Measurements from ENCODE around the gene PRKG1. TPM values are rescaled to one million over a fixed set of nuclear protein-coding genes. Genes with fewer than 3 reads are reported as not detected.

PRKG1 gene
- polyA plus RNA-seq, 3 donors = not detected

DNA sequence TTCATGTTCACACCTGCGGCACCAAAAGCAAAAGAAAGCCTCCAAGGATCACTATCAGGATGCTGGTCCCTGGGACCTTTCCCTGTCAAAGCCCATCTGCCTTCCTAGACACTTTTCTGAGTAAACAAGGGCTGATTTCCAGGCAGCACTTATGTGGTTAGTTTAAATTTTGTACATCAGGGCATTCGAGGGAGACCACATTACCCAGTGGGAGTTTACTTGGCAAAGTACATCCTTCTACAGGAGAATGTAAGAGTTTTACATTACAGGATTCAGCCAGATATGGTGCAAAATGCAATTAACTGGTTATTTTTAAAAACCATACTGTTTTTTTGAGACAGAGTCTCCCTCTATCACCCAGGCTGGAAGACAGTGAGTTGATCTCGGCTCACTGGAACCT lies 493.0 kb downstream of the PRKG1 start:
- Histone ChIP-seq H3K4me2 (replicated peaks; ENCODE audit: extremely low read depth, low read length, poor library complexity, severe bottlenecking) (no peak overlapping the region), H3K9ac (ENCODE audit: insufficient read depth, low read length, poor library complexity, severe bottlenecking) (no peak overlapping the region), H4K20me1 (ENCODE audit: insufficient read depth, low read length) (no peaks in the 10 kb centered on the region), H3K9me3 (replicated peaks in 1 of 2; ENCODE audit: control insufficient read depth in 1 of 2, insufficient read depth in 1 of 2, low read length in 2 of 2) (no peaks in the 10 kb centered on the region), H3K36me3 (replicated peaks in 1 of 2; ENCODE audit: control insufficient read depth in 1 of 2, insufficient read depth in 2 of 2, low read length in 2 of 2) (no peaks in the 10 kb centered on the region), H3K27me3 (ENCODE audit: control insufficient read depth in 2 of 2, insufficient read depth in 2 of 2, low read length in 2 of 2) (no peaks in the 10 kb centered on the region), H3K4me3 (replicated peaks in 1 of 3; ENCODE audit: low read depth in 2 of 3, low read length in 3 of 3) (no peak overlapping the region), H2AFZ (ENCODE audit: insufficient read depth, low read depth, low read length, poor library complexity, severe bottlenecking) (no peak overlapping the region), H3K79me2 (ENCODE audit: insufficient read depth, low read length) (no peaks in the 10 kb centered on the region), H3K4me1 (ENCODE audit: control insufficient read depth in 1 of 2, insufficient read depth in 2 of 2, low read length in 2 of 2) (no peaks in the 10 kb centered on the region), H3K27ac (ENCODE audit: low read depth in 1 of 2, low read length in 2 of 2) (no peak overlapping the region)
- WGBS (ENCODE audit: insufficient coverage) = 83% methylated on average over 1 of the region's 3 CpGs
- no peaks in the 10 kb centered on the region for H3K27me3 Mint-ChIP-seq (ENCODE audit: low read depth in 3 of 3)
- H3K36me3 Mint-ChIP-seq = no peaks in the 10 kb centered on the region
- no peak for TF ChIP-seq CTCF (IDR thresholded peaks at IDR 0.05)
- no peaks in the 10 kb centered on the region for H3K4me1 Mint-ChIP-seq
- H3K9me3 Mint-ChIP-seq = no peaks in the 10 kb centered on the region
- intact Hi-C loops (cut with micrococcal nuclease) = no loop called here
- no peak overlapping the region for H3K4me3 Mint-ChIP-seq
- DNase-seq = no peak
- H3K27ac Mint-ChIP-seq = no peak overlapping the region

DNA sequence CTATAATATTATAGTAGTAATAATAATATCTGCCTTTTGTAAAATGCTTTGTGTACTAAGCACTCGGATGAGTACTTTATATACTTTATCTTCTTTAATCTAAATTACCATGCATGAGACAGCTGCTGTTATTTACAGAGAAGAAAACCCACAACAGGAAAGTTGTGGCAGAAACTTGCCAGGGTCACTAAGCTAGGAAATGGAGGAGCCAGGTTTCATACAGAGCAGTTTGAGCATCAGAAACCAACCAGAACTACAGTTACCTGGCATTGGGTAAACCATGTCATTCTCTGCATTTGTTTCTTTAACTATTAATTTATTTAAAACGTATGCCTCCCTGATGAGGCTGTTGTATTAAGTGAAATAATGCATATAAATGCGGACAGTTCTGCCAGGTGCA lies 495.2 kb downstream of the PRKG1 start:
- Histone ChIP-seq H3K4me2 (replicated peaks; ENCODE audit: extremely low read depth, low read length, poor library complexity, severe bottlenecking) (no peak overlapping the region), H3K27me3 (ENCODE audit: control insufficient read depth in 2 of 2, insufficient read depth in 2 of 2, low read length in 2 of 2) (no peaks in the 10 kb centered on the region), H3K36me3 (replicated peaks in 1 of 2; ENCODE audit: control insufficient read depth in 1 of 2, insufficient read depth in 2 of 2, low read length in 2 of 2) (no peaks in the 10 kb centered on the region), H3K27ac (ENCODE audit: low read depth in 1 of 2, low read length in 2 of 2) (no peak overlapping the region), H3K9ac (ENCODE audit: insufficient read depth, low read length, poor library complexity, severe bottlenecking) (no peak overlapping the region), H3K4me1 (ENCODE audit: control insufficient read depth in 1 of 2, insufficient read depth in 2 of 2, low read length in 2 of 2) (no peaks in the 10 kb centered on the region), H2AFZ (ENCODE audit: insufficient read depth, low read depth, low read length, poor library complexity, severe bottlenecking) (no peak overlapping the region), H4K20me1 (ENCODE audit: insufficient read depth, low read length) (no peaks in the 10 kb centered on the region), H3K4me3 (replicated peaks in 1 of 3; ENCODE audit: low read depth in 2 of 3, low read length in 3 of 3) (no peak overlapping the region), H3K9me3 (replicated peaks in 1 of 2; ENCODE audit: control insufficient read depth in 1 of 2, insufficient read depth in 1 of 2, low read length in 2 of 2) (no peaks in the 10 kb centered on the region), H3K79me2 (ENCODE audit: insufficient read depth, low read length) (no peaks in the 10 kb centered on the region)
- Mint-ChIP-seq H3K27ac (no peak overlapping the region), H3K9me3 (no peaks in the 10 kb centered on the region), H3K27me3 (ENCODE audit: low read depth in 3 of 3) (no peaks in the 10 kb centered on the region), H3K4me1 (no peaks in the 10 kb centered on the region), H3K36me3 (no peaks in the 10 kb centered on the region), H3K4me3 (no peak overlapping the region)
- no peak for TF ChIP-seq CTCF (IDR thresholded peaks at IDR 0.05)
- no peak for DNase-seq
- intact Hi-C loops (cut with micrococcal nuclease) = no loop called here
- WGBS (ENCODE audit: insufficient coverage) = no CpG with 5 or more reads among the region's 3 CpGs
